ENCODE measurements around the gene NCAN.
A peak's percentile ranks its signal among the peaks of the same experiment; 100 is the strongest.
"Not testable (repeated sequence)": the region's sequence is repeated elsewhere in the genome, so short reads cannot be mapped to it uniquely, and the experiment has no call there.

NCAN gene

GRCh38 chr19:19226204-19226603, 14.4 kb downstream of the NCAN start:
- DNase-seq = no peak

- DNase-seq = no peak
Observed at GRCh38 chr19:19226663-19227062, 14.9 kb downstream of the NCAN start.

- DNase-seq = no peak
Observed at GRCh38 chr19:19227217-19227616, 15.5 kb downstream of the NCAN start.

GRCh38 chr19:19229701-19230100, 17.9 kb downstream of the NCAN start:
- no peak for DNase-seq

GRCh38 chr19:19230999-19231398, 19.2 kb downstream of the NCAN start:
- DNase-seq = no peak

GRCh38 chr19:19232261-19232721, 20.5 kb downstream of the NCAN start:
- no peak for DNase-seq

GRCh38 chr19:19234220-19234816, 22.6 kb downstream of the NCAN start:
- DNase-seq = no peak

- no peak for DNase-seq
Observed at GRCh38 chr19:19236173-19236572, 24.4 kb downstream of the NCAN start.

- no peak for DNase-seq
Observed at GRCh38 chr19:19238126-19238894, 26.6 kb downstream of the NCAN start.

- no peak for DNase-seq
Observed at GRCh38 chr19:19239675-19240074, 27.9 kb downstream of the NCAN start.

- DNase-seq = no peak
Observed at GRCh38 chr19:19240476-19240875, 28.7 kb downstream of the NCAN start.

- no peak for DNase-seq
Observed at GRCh38 chr19:19250196-19250801, 38.5 kb downstream of the NCAN start.

GRCh38 chr19:19253409-19253808, 41.7 kb downstream of the NCAN start:
- DNase-seq = not testable (repeated sequence)

- no peak for DNase-seq
Observed at GRCh38 chr19:19256072-19256969, 44.6 kb downstream of the NCAN start.

GRCh38 chr19:19257137-19257536, 45.4 kb downstream of the NCAN start:
- DNase-seq = no peak

- no peak for DNase-seq
Observed at GRCh38 chr19:19257836-19258588, 46.3 kb downstream of the NCAN start.

GRCh38 chr19:19258589-19259338, 47.0 kb downstream of the NCAN start:
- no peak for DNase-seq

GRCh38 chr19:19259741-19260140, 48.0 kb downstream of the NCAN start:
- DNase-seq = peak; percentile 5

- no peak for DNase-seq
Observed at GRCh38 chr19:19260417-19261214, 48.9 kb downstream of the NCAN start.

GRCh38 chr19:19261350-19262189, 49.8 kb downstream of the NCAN start:
- no peak for DNase-seq
